DMS153 treated with DMSO at 0.1 percent for 48 hours (cell line): ENCODE results near the gene CBX3.
"Not testable (repeated sequence)": the region's sequence is repeated elsewhere in the genome, so short reads cannot be mapped to it uniquely, and the experiment has no call there.

Source experiments
- DNase-seq: peaks from one replicate; lab custom pipeline; 2025; ENCODE audit not compliant: unreplicated experiment; lab: John Stamatoyannopoulos, UW

Gene CBX3

DNA sequence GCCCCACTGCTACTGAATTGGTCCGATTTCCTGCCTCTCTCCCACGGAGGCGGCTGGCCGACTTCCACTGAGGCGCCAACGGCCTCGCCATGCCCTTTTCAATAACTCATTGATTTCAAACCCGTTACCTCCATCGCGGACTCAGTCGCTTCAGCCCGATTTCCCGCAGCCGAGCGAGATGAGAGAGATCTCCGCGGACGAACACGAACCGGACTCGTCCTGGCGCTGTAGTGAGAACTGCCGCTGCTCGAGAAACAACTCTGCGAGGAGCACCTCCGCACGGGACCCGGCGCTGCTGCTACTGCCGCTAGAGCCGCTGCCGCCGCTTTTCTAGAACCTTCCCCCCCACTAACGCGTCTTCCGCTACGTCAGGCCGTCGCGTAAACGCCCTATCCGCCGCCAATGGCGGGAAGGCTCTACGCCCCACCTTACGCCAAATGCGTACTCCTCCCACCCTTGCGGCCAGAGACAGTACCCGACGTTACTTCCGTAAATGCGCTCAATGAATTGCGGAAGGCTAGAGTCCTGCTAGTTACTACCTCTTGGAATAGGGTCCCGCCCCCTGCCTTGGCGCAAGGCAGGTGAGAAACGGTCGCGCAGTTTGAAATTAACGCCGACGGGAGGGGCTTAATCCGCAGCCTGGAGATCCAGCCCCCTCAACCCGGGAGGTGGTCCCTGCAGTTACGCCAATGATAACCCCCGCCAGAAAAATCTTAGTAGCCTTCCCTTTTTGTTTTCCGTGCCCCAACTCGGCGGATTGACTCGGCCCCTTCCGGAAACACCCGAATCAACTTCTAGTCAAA, 900 bp upstream of the CBX3 start, which contains the start of gene HNRNPA2B1:
Gene HNRNPA2B1 (minus strand): TSS at position 303 of the 803 bp plus-strand sequence. CDS start 169 bp downstream, at position 134.
- peak; percentile 100 for DNase-seq

DNA sequence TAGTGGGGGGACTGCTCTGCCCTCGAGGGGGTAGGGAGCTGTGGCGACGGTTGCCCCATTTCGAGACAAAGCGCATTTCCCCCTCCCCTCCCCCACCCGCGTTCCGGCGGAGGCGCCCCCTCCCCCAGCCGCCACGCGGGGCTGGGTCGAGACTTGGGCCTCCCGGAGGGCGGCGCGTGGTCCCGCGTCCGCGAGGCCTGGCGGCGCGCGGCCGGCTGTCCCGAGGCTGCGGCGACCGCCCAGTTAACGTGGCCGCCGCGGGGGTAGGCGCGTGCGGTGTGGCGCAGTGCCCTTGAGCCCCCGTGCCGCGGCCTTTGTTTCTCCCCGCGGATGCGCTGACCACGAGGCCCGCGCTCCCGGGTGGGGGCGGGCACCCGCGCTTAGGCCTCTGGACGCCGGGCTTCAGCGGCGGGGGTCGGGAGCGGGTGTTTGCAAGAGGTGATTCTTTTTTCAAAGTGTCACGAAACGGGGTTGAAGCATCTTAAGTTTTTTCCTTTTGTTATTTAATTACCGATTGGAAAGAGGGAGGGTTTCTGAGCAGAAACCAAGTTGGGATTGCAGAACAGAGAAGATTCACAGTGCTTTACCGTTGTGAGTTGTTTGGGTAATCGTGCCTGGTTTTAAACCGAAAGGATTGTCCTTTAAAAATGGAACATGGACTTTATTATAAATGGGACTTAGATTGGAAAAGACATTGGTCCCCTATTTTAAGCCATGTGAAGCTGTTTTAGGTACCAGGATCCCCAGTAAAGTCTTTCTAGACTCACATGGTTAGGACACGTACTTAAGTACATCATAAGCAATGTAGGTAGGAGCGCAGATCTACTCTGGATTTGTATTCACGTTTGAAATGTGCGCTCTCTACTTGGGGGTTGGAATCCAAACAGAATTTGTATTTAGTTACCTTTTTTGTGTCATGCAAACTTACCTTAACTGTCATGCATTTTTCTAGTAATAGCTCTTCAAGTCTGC, 760 bp downstream of the CBX3 start:
- no peak for DNase-seq

DNA sequence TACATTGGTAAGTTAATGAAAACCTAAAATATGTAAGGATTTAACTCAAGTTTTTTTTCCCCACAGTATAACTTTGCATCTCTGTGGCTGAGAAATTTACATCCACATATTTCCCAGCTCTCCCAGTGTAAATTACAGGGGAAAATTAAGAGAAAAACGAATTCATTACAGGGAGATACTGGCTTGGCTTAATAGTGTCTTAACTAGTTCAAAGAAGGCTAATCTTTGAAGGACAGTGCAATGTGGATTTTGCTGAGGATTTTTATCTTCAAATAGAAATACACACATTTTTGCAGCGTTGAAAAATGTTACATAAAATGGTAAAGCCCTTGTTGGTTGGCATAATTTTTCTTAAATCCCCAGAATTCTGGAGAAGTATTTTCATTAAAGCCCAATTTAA, 1.5 kb downstream of the CBX3 start:
- DNase-seq = no peak

DNA sequence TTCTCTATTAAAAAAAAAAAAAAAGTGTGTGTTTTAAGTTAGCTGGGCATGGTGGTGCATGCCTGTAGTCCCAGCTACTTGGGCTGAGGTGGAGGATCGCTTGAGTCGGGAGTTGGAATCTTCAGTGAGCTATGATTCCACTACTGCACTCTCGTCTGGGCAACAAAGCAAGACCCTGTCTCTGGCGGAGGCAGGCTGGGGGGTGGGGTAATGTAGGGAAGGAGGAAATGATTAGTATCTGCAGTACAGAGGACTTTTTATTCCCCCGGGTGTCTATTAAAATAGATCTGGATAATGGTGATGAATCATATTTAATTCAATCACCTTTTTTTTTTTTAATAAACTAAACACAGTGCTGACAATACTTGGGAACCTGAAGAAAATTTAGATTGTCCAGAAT, 6.5 kb downstream of the CBX3 start:
- no peak for DNase-seq

DNA sequence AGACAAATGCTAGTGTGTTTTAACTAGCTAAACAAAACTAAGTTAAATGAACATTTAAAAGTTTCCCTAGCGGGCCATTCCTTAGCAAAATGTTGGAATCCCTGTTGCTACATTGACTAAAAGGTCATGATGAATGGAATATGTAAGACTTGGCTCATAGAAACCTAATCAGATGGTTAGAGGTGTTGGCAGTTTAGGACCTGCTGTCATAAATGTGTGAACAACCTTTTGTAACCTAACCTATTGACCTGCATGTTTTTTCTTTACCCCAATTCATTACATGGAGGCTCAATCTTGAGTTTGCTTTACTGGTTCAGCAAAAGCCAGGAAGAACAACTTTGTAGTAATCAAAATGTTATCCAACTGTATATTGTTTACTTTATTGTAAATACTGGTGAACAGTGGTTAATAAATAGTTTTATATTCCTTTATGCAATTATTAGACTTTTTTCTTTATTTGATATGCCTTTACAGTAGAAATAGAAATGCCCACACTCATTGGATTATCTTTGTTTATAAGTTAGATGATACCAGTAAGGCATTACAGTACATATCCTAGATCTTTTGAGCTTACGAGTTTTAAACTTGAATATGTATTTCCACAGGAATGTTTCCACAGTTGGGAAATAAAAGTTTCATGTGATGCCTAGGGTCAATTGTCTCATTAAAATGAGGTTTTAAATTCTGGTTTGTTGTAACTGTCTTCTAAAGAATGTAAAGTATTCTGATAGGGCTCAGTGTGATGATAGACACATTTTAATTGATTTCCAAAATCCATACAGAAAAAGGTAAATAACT, 11.6 kb downstream of the CBX3 start:
- DNase-seq = no peak

DNA sequence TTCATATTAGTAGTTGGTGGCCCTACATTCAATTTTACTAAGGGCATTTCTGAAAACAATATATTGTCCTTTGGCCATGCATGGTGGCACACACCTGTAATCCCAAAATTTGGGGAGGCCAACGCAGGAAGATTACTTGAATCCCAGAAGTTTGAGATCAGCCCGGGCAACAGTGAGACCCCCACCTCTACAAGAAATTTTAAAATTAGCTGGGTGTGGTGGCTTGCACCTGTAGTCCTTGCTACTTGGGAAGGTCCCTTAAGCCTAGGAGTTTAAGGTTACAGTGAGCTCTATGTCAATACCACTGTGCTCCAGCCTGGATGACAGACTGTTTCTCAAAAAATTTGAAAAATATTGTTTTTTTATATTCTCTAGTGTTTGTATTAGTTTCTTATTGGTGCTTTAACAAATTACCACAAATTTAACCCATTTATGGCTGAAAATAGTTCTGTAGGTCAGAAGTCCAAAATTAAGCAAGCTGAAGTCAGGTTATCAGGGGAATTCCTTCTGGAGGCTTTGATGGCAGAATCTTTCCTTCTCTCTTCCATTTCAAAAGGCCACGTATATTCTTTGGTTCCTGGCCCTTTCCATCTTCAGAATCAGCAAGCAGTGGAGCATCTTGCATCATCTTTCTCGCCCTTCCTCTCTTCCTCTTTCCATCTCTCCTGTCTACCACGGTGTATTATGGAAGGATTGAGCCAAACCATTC, 12.4 kb downstream of the CBX3 start:
- no peak for DNase-seq

DNA sequence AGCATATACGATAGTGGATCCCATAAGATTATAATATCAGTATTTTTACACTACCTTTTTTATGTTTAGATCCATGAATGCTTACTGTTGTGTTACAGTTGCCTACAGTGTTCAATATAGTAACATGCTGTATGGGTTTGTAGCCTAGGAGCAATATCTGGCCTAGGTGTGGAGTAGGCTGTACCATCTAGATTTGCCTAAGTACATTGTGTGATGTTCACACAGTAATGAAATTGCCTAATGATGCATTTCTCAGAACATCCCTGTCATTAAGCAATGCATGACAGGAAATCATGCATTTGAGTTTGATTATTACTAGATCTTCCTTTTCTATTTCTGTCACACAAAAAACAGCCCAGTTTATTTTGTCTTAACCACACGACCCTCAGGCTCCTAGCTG, 14.5 kb downstream of the CBX3 start:
- DNase-seq = no peak

DNA sequence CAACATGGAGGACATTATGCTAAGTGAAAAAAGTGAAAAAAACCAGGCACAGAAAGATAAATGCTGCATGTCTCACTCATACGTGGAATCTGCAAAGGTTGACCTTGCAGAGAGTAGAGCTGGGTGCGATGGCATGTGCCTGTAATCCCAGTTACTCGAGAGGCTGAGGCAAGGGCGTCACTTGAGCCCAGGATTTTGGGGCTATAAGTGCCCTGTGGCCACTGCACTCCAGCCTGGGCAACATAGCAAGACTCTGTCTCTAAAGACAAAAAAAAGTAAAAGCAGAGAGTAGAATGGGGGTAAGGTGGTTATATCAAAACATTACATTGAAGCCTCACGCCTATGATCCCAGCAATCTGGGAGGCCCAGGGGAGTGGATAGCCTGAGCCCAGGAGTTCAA, 22.8 kb downstream of the CBX3 start:
- DNase-seq = no peak

DNA sequence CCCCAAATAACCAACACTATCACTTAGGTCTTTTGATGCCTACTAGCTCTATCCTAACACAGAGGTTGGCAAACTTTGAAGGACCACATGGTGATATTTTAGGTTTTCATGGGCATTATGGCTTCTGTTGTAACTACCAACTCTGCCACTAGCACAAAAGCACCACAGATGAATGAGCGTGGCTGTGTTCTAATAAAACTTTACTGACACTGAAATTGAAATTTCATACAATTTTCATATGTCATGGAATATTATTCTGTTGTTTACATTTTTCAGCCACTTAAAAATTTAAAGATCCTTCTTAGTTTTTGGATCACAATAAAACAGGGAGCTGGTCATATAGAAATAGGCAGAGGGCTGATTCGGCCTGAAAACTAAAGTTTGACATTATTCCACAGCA, 26.4 kb downstream of the CBX3 start:
- no peak for DNase-seq

DNA sequence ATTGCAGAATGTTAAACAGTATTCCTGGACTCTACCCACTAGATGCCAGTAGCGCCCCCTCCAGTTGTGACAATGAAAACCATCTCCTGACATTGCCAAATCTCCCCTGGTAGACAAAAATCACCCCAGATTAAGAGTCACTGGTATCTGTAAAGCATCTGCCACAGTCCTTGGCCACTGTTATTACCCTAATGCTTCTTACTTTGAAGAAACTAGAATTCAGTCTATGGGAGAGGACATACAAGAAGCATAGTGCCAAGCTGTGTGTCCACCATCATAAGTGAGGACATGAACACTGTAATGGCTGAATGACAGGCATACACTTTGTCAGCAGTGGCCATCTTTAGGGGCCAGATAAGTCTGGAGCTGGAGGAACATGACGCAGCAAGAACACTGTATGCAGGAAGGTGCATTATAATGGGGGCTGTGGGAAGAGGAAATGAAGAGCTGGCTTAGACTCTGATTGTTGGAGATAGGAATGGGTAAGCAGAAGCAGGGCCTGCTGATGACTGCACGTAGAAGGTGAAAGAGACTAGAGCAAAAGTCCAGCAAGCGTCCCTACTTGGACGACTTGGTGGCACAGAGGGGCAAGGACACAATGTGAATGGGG, 32.5 kb downstream of the CBX3 start:
- DNase-seq = no peak

DNA sequence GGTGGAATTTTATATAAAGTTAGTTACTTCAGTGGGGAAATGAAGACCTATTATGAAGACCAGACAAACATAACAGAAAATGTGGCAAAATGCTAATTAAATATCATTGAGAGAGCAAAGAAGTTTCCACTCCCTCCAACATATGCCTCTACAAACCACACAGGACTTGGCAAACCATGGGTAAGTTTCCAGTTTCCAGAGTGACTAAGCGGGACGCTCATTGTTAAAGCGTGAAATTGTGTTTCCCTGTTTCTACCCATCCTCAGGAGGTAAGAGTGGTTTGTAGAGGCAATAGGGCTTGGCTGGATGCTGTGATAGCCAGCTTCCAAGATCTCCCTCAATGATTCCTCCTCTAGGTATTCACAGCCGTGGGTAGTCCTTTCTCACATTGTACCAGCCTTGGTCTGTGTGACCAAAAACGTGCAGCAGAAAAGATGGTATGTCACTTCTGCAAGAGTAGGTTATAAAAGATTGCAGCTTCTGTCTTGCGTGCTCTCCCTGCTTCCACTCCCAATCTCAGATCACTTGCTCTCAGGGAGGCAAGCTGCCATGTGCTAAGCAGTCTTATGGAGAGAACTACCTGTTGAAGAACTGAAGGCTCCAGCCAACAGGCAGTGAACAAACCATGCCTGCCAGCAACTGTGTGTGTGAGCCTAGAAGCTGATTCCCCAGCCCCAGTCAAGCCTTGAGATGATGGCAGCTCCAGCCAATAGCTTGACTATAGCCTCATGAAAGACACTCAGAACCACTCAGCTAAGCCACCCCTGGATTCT, 35.7 kb downstream of the CBX3 start:
- no peak for DNase-seq

DNA sequence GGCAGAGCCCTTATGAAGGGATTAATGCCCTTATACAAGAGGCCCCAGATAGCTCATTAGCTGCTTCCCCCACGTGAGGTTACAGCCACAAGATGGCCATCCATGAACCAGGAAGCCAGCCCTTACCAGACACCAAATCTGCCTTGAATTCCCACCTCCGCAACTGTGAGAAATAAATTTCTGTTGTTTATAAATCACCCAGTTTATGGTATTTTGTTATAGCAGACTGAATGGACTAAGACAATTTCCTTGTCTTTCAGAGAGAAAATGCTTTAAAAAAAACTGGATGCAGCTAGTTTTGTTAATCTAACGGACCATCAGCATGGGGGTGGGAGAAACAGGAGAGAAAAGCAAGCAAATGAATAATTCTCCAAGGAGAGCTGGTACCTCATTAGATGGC, 36.5 kb downstream of the CBX3 start:
- no peak for DNase-seq

DNA sequence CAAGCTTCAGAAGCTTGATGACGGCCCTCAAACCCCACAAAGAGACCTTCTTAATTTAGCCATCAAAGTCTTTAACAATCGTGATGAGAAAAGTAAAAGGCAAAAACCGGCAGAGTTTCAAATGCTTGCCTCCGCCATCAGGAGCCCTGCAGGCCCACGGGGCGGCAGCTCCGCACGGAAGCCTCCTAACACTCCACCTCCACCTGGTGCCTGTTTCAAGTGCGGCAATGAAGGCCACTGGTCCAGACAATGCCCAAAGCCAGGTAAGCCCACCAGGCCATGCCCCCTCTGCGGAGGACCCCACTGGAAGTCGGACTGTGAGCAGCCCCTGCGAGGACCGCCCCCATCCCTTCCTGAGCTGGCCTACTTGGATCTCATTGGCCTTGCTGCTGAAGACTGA, 43.6 kb downstream of the CBX3 start:
- no peak for DNase-seq

DNA sequence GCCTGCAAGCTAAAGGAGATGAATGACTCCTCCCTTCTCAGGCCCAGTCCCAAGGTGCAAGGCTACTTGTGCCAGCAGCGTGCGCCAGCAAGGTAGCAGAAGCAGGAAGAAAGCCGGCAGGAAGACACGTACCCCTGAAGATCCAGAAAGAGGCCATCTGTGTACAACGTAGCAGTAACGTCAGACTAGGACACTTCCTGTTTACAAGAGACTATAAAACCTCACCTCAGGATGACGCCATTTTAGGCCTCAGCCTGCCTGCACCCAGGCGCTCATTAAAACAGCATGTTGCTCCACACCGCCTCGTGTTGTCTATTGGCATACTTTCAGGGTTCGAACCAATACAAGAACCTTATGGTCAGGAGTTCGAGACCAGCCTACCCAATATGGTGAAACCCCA, 48.7 kb downstream of the CBX3 start:
- DNase-seq = no peak

DNA sequence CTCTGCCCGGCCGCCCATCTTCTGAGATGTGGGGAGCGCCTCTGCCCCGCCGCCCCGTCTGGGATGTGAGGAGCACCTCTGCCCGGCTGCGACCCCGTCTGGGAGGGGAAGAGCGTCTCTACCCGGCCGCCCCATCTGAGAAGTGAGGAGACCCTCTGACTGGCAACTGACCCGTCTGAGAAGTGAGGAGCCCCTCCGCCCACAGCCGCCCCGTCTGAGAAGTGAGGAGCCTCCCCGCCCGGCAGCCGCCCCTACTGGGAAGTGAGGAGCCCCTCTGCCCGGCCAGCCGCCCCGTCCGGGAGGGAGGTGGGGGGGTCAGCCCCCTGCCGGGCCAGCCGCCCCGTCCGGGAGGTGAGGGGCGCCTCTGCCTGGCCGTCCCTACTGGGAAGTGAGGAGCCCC, 60.3 kb downstream of the CBX3 start:
- not testable (repeated sequence) for DNase-seq
